Renal cortex interstitium (tissue), 11 donors: ENCODE measurements around the gene SLC4A8. TPM values are rescaled to one million over a fixed set of nuclear protein-coding genes. Genes with fewer than 3 reads are reported as not detected.

ENCODE experiments used
- DNase-seq, 11 donors: peaks; one replicate each; pipeline ENCODE4 v3.0.0-alpha.2; 2013; ENCODE audit warnings: low read depth in 9 of 11, low spot score in 4 of 11; ENCODE audit errors: extremely low read depth in 1 of 11
- polyA plus RNA-seq, 3 donors: library from polyadenylated mRNA; unstranded; fragments of 120-200 nt; gene quantifications; one replicate each; pipeline ENCODE4 v1.2.1, GENCODE V29; 2013; ENCODE audit not compliant: insufficient read length in 3 of 3

SLC4A8 gene
- polyA plus RNA-seq, 3 donors = 3.2 to 4.9 (median 4.1) TPM

DNA sequence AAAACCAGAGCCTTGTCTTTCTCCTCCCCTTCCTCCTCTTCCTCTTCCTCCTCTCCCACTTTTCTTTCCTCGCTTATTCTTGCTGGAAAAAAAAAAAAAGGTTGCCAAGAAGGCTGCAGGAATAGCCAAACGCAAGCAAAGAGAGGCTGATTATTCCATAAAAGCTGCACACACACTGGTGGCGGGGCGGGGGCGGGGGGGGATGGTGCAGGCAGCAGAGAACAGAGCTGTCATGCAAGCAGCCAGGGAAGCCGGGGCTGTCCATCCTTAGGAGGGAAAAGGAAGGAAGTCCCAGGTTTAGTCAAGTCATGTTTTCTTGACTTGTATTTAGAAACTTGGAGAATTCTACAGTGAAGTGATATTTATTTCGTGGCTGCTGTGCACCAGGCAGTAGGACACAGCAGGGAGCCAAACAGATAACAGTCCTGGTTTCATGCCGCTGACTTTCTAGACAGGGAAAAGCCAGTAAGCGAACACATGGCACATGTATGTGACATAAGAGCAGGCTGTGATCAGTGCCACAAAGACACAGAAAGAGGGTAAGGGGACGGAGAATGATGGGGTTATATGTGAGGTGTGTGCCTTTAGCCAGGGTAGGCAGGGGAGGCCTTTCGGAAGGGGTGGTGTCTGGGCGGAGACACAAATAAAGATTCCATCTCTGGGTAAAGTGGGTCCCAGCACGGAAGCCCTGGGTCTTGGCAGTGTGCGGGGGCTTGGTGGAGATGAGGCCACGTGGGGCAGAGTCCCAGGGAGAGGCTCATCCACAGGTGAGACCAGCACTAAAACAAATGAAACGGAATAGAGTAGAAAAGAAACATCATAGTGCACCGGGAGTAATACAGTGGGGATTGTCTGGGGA, 109.8 kb downstream of the SLC4A8 start:
- no peak for DNase-seq

DNA sequence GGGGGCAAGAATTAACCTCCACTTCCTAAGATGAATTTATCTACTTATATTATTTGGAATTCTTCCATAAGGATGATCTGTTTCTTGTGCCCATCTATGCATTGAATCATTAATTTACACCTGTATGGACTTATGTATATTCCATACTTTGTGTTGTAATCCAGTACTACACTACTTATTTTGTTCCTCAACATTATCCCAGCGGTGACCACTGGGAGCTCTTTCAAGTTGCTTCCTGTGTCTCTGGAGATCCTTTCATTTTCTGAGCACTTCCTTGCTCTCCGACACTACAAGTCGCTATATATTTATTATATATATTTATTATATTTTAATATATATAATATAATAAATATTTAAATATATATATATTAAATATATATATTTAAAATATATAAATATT, 111.5 kb downstream of the SLC4A8 start:
- no peak for DNase-seq

DNA sequence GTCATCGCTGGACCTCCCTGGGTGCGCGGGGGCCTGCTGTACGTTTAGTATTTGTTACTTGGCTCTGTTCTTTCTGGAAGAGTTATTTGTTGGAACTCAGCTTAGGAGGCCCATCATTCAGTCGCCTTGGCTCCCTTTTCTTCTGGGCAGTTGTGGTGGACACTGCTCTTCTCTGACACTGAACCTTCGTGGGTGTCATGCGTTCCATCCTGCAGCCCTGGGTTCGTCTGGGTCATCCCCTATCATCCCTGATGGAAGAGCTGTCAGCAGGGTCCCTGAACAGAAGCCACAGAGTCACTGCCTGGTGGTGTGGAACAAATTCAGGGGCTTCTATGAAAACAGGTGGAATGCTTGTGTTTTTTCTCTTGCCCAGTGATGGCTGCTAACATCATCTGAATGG, 113.5 kb downstream of the SLC4A8 start:
- no peak for DNase-seq

DNA sequence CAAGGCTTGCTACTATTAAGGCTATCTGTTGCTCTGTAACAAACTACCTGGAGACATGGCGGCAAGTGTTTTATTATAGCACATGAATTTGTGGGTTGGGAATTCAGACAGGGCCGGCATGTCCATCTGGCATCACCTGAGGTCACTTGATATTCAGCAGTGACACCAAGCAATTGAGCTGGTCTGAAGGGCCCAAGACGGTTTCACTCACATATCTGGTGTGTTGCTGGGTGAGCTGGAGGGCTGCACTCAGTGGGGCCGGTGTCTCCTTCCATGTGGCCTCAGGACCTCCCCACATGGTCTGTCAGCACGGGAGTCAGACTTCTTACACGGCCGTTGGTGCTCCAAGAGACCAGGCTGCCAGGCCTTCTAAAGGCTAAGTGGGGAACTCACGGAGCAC, 114.0 kb downstream of the SLC4A8 start:
- DNase-seq = no peak

DNA sequence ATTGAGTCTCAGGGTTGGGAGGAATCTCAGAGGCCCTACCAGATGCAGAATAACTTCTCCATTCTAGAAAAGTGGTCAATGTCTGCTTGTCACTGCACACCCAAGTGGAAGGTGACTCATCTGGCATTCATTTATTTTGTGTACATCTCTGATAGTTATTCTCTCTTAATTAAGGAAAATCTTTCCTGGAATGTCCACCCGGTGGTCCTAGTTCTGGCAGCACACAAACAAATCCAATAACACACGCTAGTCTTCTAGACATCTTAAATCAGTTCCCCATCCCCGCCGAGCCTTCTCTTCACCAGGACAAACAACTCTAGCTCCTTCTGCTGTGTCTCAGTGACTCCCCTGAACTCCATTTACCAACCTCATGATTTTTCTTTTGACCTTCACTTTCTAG, 116.4 kb downstream of the SLC4A8 start:
- no peak for DNase-seq

DNA sequence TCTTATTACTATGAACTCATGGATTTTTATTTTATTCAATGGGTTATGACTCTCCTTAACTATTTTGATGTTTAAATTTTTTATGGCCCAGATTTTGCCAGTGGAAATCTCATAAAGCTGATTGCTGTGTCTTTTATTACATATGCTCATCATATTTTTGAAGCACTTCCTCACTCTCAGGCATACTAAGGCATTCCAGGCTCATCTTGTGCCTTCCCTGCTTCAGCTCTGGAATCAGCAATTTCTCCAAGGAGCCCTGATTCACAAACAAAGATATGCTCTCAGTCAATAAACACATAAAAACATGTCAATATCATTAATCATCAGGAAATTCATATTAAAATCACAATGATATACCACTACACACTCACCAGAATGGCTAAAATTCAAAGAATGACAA, 121.5 kb downstream of the SLC4A8 start:
- DNase-seq = no peak

DNA sequence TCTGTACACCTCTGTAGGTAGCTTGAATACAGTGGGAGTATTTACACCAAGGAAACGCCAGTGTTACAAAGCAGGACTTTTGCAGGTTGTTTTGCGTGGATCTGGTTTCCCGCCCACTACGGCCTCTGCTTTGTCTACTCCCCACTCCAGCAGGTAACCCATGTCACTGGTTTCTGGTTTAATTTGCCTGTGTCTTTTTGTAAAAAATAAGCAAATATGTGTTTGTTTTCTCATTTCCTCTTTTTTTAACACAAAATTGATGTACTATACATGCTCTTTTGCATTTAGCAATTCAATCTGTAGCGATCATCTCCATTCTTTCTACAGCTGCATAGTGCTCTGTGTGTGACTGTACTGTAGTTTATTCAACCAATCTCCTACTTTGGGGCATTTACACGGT, 123.0 kb downstream of the SLC4A8 start:
- DNase-seq = no peak

DNA sequence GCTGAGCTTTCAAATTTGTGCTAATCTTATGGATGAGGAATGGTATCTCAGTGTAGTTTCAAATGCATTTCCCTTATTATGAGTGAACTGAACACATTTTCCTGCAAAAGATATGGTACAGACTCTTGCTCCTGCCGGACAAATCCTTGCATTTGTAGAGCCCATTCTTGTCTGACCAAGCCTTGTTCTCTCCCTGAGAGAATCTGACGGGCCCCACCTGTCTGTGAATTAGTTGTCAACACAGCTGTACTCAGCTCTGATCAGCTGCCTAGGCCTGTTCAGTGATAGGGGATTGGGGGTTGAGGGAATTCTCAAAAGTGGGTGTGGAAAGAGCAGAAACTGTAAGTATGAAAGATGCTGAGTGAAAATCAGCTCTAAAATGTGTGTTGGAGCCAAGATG, 123.6 kb downstream of the SLC4A8 start:
- no peak for DNase-seq

DNA sequence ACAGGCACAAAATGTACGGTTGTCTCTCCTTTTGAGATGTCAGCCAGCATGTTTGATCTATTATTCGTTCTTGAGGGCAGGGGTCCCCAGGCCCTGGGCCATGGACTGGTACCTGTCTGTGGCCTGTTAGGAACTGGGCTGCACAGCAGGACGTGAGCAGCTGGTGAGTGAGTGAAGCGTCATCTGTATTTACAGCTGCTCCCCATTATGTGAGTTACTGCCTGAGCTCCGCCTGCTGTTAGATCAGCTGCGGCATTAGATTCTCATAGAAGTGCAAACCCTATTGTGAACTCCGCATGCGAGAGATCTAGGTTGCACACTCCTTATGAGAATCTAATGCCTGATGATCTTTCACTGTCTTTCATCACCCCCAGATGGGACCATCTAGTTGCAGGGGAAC, 125.0 kb downstream of the SLC4A8 start:
- no peak for DNase-seq

Other genes starting within 250 kb of the SLC4A8 start
- gene POU6F1, start 206.8 kb upstream of the SLC4A8 start, polyA plus RNA-seq = 10 to 100 TPM in 1 of 3 donors, 1 to 10 TPM in 2; 7.1 to 14.0 (median 8.0) TPM
- gene DAZAP2, start 186.0 kb upstream of the SLC4A8 start, polyA plus RNA-seq = 100 to 1,000 TPM; 259 to 294 (median 266) TPM
- 10 to 100 TPM; 19.2 to 21.5 (median 20.0) TPM for gene SMAGP, start 154.4 kb upstream of the SLC4A8 start, polyA plus RNA-seq
- gene BIN2, start 100.7 kb upstream of the SLC4A8 start, polyA plus RNA-seq = 1 to 10 TPM; 2.3 to 3.9 (median 3.2) TPM
- gene CELA1, start 78.2 kb upstream of the SLC4A8 start, polyA plus RNA-seq = not detected
- gene GALNT6, start 33.4 kb upstream of the SLC4A8 start, polyA plus RNA-seq = 1 to 10 TPM; 5.0 to 7.0 (median 5.8) TPM
- gene SCN8A, start 166.4 kb downstream of the SLC4A8 start, polyA plus RNA-seq = 1 to 10 TPM; 1.9 to 2.8 (median 2.0) TPM